H9 (cell line): ENCODE results near the gene MMP24OS. TPM values are rescaled to one million over a fixed set of nuclear protein-coding genes. Genes with fewer than 3 reads are reported as not detected.

Source experiments
- DNase-seq: peaks from one replicate; pipeline ENCODE4 v3.0.0-alpha.2; 2017
- H2AFZ ChIP-seq: one replicate; pipeline ENCODE4 v1.6.1; 2013; ENCODE audit warnings: mild to moderate bottlenecking, low read length, control low read depth, moderate library complexity
- H2AK5ac ChIP-seq: 2 replicates; pipeline ENCODE4 v1.6.1; 2013; ENCODE audit warnings: low read length, control low read depth, mixed read lengths; ENCODE audit not compliant: insufficient read length
- H2BK120ac ChIP-seq: one replicate; pipeline ENCODE4 v1.6.1; 2013; ENCODE audit warnings: low read depth, mild to moderate bottlenecking, low read length, control low read depth, inconsistent platforms; ENCODE audit not compliant: poor library complexity, severe bottlenecking
- H2BK12ac ChIP-seq: 2 replicates; pipeline ENCODE4 v1.6.1; 2013; ENCODE audit warnings: low read length, control low read depth, mixed read lengths, low read depth; ENCODE audit not compliant: insufficient read length
- H2BK15ac ChIP-seq: 2 replicates; pipeline ENCODE4 v1.6.1; 2013; ENCODE audit warnings: low read depth, low read length, control low read depth
- H2BK20ac ChIP-seq: one replicate; pipeline ENCODE4 v1.6.1; 2013; ENCODE audit warnings: low read depth, mild to moderate bottlenecking, low read length, control low read depth, inconsistent platforms; ENCODE audit not compliant: poor library complexity, severe bottlenecking
- H2BK5ac ChIP-seq: 2 replicates; pipeline ENCODE4 v1.6.1; 2013; ENCODE audit warnings: low read length, control low read depth, mixed read lengths; ENCODE audit not compliant: insufficient read length
- H3K14ac ChIP-seq: 2 replicates; pipeline ENCODE4 v1.6.1; 2013; ENCODE audit warnings: low read length, control low read depth; ENCODE audit not compliant: insufficient read depth
- H3K18ac ChIP-seq: 2 replicates; pipeline ENCODE4 v1.6.1; 2013; ENCODE audit warnings: low read depth, mild to moderate bottlenecking, mixed read lengths, low read length, control low read depth; ENCODE audit not compliant: insufficient read length
- H3K23ac ChIP-seq: 2 replicates; pipeline ENCODE4 v1.6.1; 2013; ENCODE audit warnings: low read length, control low read depth, mixed read lengths, low read depth; ENCODE audit not compliant: insufficient read length
- H3K23me2 ChIP-seq: 2 replicates; pipeline ENCODE4 v1.6.1; 2013; ENCODE audit warnings: low read depth, mild to moderate bottlenecking, mixed read lengths, low read length, control low read depth; ENCODE audit not compliant: insufficient read length, poor library complexity, severe bottlenecking
- H3K27ac ChIP-seq: 2 replicates; pipeline ENCODE4 v1.5.1; 2013; ENCODE audit warnings: low read length, control low read depth, mixed read lengths, low read depth; ENCODE audit not compliant: insufficient read length
- H3K27me3 ChIP-seq: 2 replicates; pipeline ENCODE4 v1.6.1; 2013; ENCODE audit warnings: low read length, control low read depth, inconsistent platforms; ENCODE audit not compliant: insufficient read depth
- H3K4ac ChIP-seq: 2 replicates; pipeline ENCODE4 v1.6.1; 2013; ENCODE audit warnings: low read depth, mild to moderate bottlenecking, control low read depth, inconsistent platforms, low read length, moderate library complexity
- H3K4me1 ChIP-seq: 2 replicates; pipeline ENCODE4 v1.6.1; 2013; ENCODE audit warnings: low read length, control low read depth, inconsistent platforms; ENCODE audit not compliant: insufficient read depth
- H3K4me2 ChIP-seq: 2 replicates; pipeline ENCODE4 v1.6.1; 2013; ENCODE audit warnings: low read length, control low read depth, mixed read lengths; ENCODE audit not compliant: insufficient read length, insufficient read depth
- H3K56ac ChIP-seq: 2 replicates; pipeline ENCODE4 v1.6.1; 2013; ENCODE audit warnings: low read depth, mild to moderate bottlenecking, mixed read lengths, low read length, control low read depth; ENCODE audit not compliant: insufficient read length
- H3K79me1 ChIP-seq: 2 replicates; pipeline ENCODE4 v1.6.1; 2013; ENCODE audit warnings: low read depth, mild to moderate bottlenecking, moderate library complexity, low read length, control low read depth, inconsistent platforms; ENCODE audit not compliant: insufficient read depth, poor library complexity, severe bottlenecking
- H3K79me2 ChIP-seq: 2 replicates; pipeline ENCODE4 v1.6.1; 2013; ENCODE audit warnings: low read length, control low read depth, inconsistent platforms; ENCODE audit not compliant: insufficient read depth
- H3K9ac ChIP-seq: 2 replicates; pipeline ENCODE4 v1.6.1; 2013; ENCODE audit warnings: low read length, control low read depth, mixed read lengths; ENCODE audit not compliant: insufficient read length; ENCODE audit errors: extremely low read depth
- H3K9me3 ChIP-seq: one replicate; pipeline ENCODE4 v1.6.1; 2013; ENCODE audit warnings: low read depth, low read length, inconsistent platforms; ENCODE audit not compliant: control insufficient read depth
- H3T11ph ChIP-seq: one replicate; pipeline ENCODE4 v1.6.1; 2013; ENCODE audit warnings: mild to moderate bottlenecking, low read length, control low read depth, inconsistent platforms
- H4K20me1 ChIP-seq: one replicate; pipeline ENCODE4 v1.6.1; 2013; ENCODE audit not compliant: control insufficient read depth, insufficient read length, insufficient read depth
- H4K5ac ChIP-seq: 2 replicates; pipeline ENCODE4 v1.6.1; 2013; ENCODE audit warnings: low read depth, mild to moderate bottlenecking, mixed read lengths, low read length, control low read depth; ENCODE audit not compliant: insufficient read length
- H4K8ac ChIP-seq: replicated peaks from 2 replicates; pipeline ENCODE4 v1.6.1; 2013; ENCODE audit warnings: low read length, control low read depth, mixed read lengths, low read depth; ENCODE audit not compliant: insufficient read length
- H4K91ac ChIP-seq: 2 replicates; pipeline ENCODE4 v1.6.1; 2013; ENCODE audit warnings: low read depth, mild to moderate bottlenecking, moderate library complexity, mixed read lengths, low read length, control low read depth; ENCODE audit not compliant: insufficient read length
- H3K27ac Mint-ChIP-seq, 3 experiments: 2 replicates in 2 of 3; 3 replicates in 1 of 3; pipeline ENCODE4 v1.8.0; 2020 to 2021; ENCODE audit warnings: mixed read lengths in 3 of 3, mild to moderate bottlenecking in 1 of 3, moderate library complexity in 1 of 3
- H3K27me3 Mint-ChIP-seq: 2 replicates; pipeline ENCODE4 v1.8.0; 2021; ENCODE audit warnings: low read depth, mild to moderate bottlenecking, moderate library complexity, mixed read lengths
- H3K36me3 Mint-ChIP-seq, 3 experiments: 2 replicates in 2 of 3; 3 replicates in 1 of 3; pipeline ENCODE4 v1.8.0; 2020 to 2021; ENCODE audit warnings: low read depth in 3 of 3, mixed read lengths in 3 of 3; ENCODE audit not compliant: insufficient read depth in 1 of 3
- H3K4me1 Mint-ChIP-seq, 2 experiments: 2 replicates each; pipeline ENCODE4 v1.8.0; 2020; ENCODE audit warnings: mixed read lengths in 2 of 2
- H3K4me3 Mint-ChIP-seq, 2 experiments: 2 replicates in 1 of 2; 3 replicates in 1 of 2; pipeline ENCODE4 v1.8.0; 2020 to 2021; ENCODE audit warnings: mild to moderate bottlenecking in 2 of 2, mixed read lengths in 2 of 2, moderate library complexity in 1 of 2
- H3K9me3 Mint-ChIP-seq, 2 experiments: 2 replicates in 1 of 2; 3 replicates in 1 of 2; pipeline ENCODE4 v1.8.0; 2020; ENCODE audit warnings: mild to moderate bottlenecking in 2 of 2, mixed read lengths in 2 of 2, moderate library complexity in 1 of 2
- WGBS: extraction: QIAGEN DNeasy Blood & Tissue Kit; methylation state at CpG from one replicate; pipeline ENCODE4 v1.1.7; 2013; ENCODE audit warnings: missing lambda C conversion rate, low lambda C conversion rate, mixed read lengths; ENCODE audit not compliant: insufficient read length; ENCODE audit errors: extremely low coverage; 5-methylcytosine and 5-hydroxymethylcytosine counted together
- total RNA-seq: library from RNA; stranded (reverse); gene quantifications from 2 replicates; pipeline ENCODE4 v1.2.1, GENCODE V29; 2021
- TF ChIP-seq, protein P1 (sequence below): fragments of 200-600 bp; sonication (generic); conservative IDR thresholded peaks from 3 replicates; pipeline ENCODE4 v1.8.0; 2021; ENCODE audit warnings: antibody characterized with exemption, mild to moderate bottlenecking

Gene MMP24OS
- total RNA-seq, 1 experiment from 2014 or later: 43.8 TPM

GRCh38 chr20:35260426-35260825 lies 17.5 kb downstream of the MMP24OS start:
- H2BK5ac ChIP-seq: no peak overlapping the region
- peak overlapping the region; percentile 48 for H3K14ac ChIP-seq
- no peaks in the 10 kb centered on the region for H3K79me1 ChIP-seq
- H4K8ac ChIP-seq: no peak overlapping the region
- WGBS: no CpG with 5 or more reads among the region's 6 CpGs
- no peaks in the 10 kb centered on the region for H3K9me3 ChIP-seq
- no peaks in the 10 kb centered on the region for H3K27me3 ChIP-seq
- no peak overlapping the region for H3K4ac ChIP-seq
- no peak overlapping the region for H3K4me2 ChIP-seq
- H3K4me1 ChIP-seq: peaks cover 13% of the 10 kb centered on the region; the same call in 1 of the 2 replicates
- peak overlapping the region; percentile 38 for H2AK5ac ChIP-seq
- Mint-ChIP-seq H3K36me3 (peaks cover 0 to 30% (median 21%) of the 10 kb centered on the region in 3 experiments; a peak in 4 of 7 replicates), H3K9me3 (no peaks in the 10 kb centered on the region), H3K4me1 (peaks cover 64 to 71% of the 10 kb centered on the region in 2 experiments), H3K27ac (peak overlapping the region; percentile 76 to 99 (median 95); a peak in 6 of 7 replicates), H3K4me3 (no peak overlapping the region), H3K27me3 (no peaks in the 10 kb centered on the region; the same call in none of the 2 replicates)
- DNase-seq: peak; percentile 40
- no peak overlapping the region for H2BK15ac ChIP-seq
- no peaks in the 10 kb centered on the region for H3K79me2 ChIP-seq
- no peak overlapping the region for H3K56ac ChIP-seq
- H4K5ac ChIP-seq: peak overlapping the region; percentile 4
- H3K18ac ChIP-seq: peak overlapping the region; percentile 63
- H4K91ac ChIP-seq: peak overlapping the region; percentile 47
- TF ChIP-seq, protein P1, sequence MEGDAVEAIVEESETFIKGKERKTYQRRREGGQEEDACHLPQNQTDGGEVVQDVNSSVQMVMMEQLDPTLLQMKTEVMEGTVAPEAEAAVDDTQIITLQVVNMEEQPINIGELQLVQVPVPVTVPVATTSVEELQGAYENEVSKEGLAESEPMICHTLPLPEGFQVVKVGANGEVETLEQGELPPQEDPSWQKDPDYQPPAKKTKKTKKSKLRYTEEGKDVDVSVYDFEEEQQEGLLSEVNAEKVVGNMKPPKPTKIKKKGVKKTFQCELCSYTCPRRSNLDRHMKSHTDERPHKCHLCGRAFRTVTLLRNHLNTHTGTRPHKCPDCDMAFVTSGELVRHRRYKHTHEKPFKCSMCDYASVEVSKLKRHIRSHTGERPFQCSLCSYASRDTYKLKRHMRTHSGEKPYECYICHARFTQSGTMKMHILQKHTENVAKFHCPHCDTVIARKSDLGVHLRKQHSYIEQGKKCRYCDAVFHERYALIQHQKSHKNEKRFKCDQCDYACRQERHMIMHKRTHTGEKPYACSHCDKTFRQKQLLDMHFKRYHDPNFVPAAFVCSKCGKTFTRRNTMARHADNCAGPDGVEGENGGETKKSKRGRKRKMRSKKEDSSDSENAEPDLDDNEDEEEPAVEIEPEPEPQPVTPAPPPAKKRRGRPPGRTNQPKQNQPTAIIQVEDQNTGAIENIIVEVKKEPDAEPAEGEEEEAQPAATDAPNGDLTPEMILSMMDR: no peak
- no peak overlapping the region for H3K23ac ChIP-seq
- no peaks in the 10 kb centered on the region for H3K23me2 ChIP-seq
- no peak overlapping the region for H3T11ph ChIP-seq
- no peak overlapping the region for H2BK120ac ChIP-seq
- H2AFZ ChIP-seq: no peak overlapping the region
- no peaks in the 10 kb centered on the region for H4K20me1 ChIP-seq
- no peak overlapping the region for H2BK20ac ChIP-seq
- peak overlapping the region; percentile 89 for H2BK12ac ChIP-seq
- H3K9ac ChIP-seq: no peak overlapping the region
- H3K27ac ChIP-seq: no peak overlapping the region
